ENCODE data around the gene MEIS2. TPM values are rescaled to one million over a fixed set of nuclear protein-coding genes. Genes with fewer than 3 reads are reported as not detected.
A peak's percentile ranks its signal among the peaks of the same experiment; 100 is the strongest.

The MEIS2 gene
- total and polyA plus RNA-seq, 2 experiments from 2014 or later, result 0.27 TPM; not detected in 1

DNA sequence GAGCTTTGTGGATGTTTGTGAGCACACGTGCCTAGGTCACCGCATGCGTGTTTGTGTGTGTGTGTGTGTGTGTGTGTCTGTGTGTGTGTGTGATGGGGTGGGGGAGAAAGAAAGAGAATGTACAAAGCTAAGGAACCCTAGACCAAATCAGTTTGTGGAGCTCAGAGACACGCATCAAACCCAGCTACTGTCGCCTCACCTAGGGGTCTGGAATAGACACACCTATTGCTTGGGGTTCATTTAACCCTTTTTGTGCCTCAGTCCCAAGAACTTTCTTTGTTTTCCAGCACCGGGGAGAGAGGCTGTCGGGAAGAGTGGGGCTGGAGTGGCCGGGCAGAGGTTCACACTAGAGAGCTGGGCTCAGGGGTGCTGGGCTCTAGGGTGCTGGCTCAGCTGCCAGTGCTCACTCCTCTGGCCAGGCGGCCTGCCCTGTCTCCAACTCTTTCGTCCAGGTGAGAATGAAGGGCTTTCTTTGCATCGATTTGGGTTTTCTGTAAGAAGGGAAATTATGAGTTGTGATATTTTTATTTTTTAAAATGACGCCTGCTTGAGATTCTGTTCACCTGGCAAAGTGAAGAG, 221.6 kb downstream of the MEIS2 start:
- peak; percentile 2; the same call in 2 of the 3 replicates for ATAC-seq
- Histone ChIP-seq H3K79me2 (replicated peaks; ENCODE audit: insufficient read depth) (no peaks in the 10 kb centered on the region), H3K27ac (ENCODE audit: low read depth) (no peak overlapping the region), H3K36me3 (ENCODE audit: insufficient read depth) (no peaks in the 10 kb centered on the region), H3K27me3 (ENCODE audit: insufficient read depth) (peaks cover 92% of the 10 kb centered on the region), H3K4me2 (peak overlapping the region; percentile 82), H4K20me1 (replicated peaks; ENCODE audit: insufficient read depth) (peaks cover 11% of the 10 kb centered on the region; the same call in 1 of the 2 replicates), H2AFZ (no peak overlapping the region; the same call in 1 of the 2 replicates), H3K9me2 (ENCODE audit: insufficient read depth) (no peaks in the 10 kb centered on the region), H3K4me3 (peak overlapping the region; percentile 62), H3K4me1 (ENCODE audit: insufficient read depth) (peaks cover 61% of the 10 kb centered on the region), H3F3A (replicated peaks; ENCODE audit: low read depth) (peaks cover 34% of the 10 kb centered on the region; the same call in 1 of the 2 replicates)
- TF ChIP-seq POLR2AphosphoS5 (IDR thresholded peaks at IDR 0.05; ENCODE audit: low read depth), result no peak
- TF ChIP-seq CREB1 (CRISPR knock-in tag; IDR thresholded peaks at IDR 0.05; ENCODE audit: low read depth), result no peak
- TF ChIP-seq EZH2 (IDR thresholded peaks at IDR 0.05; ENCODE audit: low read depth, unreplicated experiment), result peak; percentile 50
- no peak for TF ChIP-seq REST (IDR thresholded peaks at IDR 0.05; ENCODE audit: unreplicated experiment)
- TF ChIP-seq, protein P1, sequence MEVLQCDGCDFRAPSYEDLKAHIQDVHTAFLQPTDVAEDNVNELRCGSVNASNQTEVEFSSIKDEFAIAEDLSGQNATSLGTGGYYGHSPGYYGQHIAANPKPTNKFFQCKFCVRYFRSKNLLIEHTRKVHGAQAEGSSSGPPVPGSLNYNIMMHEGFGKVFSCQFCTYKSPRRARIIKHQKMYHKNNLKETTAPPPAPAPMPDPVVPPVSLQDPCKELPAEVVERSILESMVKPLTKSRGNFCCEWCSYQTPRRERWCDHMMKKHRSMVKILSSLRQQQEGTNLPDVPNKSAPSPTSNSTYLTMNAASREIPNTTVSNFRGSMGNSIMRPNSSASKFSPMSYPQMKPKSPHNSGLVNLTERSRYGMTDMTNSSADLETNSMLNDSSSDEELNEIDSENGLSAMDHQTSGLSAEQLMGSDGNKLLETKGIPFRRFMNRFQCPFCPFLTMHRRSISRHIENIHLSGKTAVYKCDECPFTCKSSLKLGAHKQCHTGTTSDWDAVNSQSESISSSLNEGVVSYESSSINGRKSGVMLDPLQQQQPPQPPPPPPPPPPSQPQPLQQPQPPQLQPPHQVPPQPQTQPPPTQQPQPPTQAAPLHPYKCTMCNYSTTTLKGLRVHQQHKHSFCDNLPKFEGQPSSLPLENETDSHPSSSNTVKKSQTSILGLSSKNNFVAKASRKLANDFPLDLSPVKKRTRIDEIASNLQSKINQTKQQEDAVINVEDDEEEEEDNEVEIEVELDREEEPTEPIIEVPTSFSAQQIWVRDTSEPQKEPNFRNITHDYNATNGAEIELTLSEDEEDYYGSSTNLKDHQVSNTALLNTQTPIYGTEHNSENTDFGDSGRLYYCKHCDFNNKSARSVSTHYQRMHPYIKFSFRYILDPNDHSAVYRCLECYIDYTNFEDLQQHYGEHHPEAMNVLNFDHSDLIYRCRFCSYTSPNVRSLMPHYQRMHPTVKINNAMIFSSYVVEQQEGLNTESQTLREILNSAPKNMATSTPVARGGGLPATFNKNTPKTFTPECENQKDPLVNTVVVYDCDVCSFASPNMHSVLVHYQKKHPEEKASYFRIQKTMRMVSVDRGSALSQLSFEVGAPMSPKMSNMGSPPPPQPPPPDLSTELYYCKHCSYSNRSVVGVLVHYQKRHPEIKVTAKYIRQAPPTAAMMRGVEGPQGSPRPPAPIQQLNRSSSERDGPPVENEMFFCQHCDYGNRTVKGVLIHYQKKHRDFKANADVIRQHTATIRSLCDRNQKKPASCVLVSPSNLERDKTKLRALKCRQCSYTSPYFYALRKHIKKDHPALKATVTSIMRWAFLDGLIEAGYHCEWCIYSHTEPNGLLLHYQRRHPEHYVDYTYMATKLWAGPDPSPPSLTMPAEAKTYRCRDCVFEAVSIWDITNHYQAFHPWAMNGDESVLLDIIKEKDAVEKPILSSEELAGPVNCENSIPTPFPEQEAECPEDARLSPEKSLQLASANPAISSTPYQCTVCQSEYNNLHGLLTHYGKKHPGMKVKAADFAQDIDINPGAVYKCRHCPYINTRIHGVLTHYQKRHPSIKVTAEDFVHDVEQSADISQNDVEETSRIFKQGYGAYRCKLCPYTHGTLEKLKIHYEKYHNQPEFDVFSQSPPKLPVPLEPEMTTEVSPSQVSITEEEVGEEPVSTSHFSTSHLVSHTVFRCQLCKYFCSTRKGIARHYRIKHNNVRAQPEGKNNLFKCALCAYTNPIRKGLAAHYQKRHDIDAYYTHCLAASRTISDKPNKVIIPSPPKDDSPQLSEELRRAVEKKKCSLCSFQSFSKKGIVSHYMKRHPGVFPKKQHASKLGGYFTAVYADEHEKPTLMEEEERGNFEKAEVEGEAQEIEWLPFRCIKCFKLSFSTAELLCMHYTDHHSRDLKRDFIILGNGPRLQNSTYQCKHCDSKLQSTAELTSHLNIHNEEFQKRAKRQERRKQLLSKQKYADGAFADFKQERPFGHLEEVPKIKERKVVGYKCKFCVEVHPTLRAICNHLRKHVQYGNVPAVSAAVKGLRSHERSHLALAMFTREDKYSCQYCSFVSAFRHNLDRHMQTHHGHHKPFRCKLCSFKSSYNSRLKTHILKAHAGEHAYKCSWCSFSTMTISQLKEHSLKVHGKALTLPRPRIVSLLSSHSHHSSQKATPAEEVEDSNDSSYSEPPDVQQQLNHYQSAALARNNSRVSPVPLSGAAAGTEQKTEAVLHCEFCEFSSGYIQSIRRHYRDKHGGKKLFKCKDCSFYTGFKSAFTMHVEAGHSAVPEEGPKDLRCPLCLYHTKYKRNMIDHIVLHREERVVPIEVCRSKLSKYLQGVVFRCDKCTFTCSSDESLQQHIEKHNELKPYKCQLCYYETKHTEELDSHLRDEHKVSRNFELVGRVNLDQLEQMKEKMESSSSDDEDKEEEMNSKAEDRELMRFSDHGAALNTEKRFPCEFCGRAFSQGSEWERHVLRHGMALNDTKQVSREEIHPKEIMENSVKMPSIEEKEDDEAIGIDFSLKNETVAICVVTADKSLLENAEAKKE (CRISPR knock-in tag; IDR thresholded peaks at IDR 0.05), result no peak
- no peak for TF ChIP-seq ZNF331 (CRISPR knock-in tag; IDR thresholded peaks at IDR 0.05; ENCODE audit: low read depth)
- TF ChIP-seq, protein P2, sequence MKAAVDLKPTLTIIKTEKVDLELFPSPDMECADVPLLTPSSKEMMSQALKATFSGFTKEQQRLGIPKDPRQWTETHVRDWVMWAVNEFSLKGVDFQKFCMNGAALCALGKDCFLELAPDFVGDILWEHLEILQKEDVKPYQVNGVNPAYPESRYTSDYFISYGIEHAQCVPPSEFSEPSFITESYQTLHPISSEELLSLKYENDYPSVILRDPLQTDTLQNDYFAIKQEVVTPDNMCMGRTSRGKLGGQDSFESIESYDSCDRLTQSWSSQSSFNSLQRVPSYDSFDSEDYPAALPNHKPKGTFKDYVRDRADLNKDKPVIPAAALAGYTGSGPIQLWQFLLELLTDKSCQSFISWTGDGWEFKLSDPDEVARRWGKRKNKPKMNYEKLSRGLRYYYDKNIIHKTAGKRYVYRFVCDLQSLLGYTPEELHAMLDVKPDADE (IDR thresholded peaks at IDR 0.05), result no peak
- Mint-ChIP-seq H3K36me3 (ENCODE audit: low read depth) (no peaks in the 10 kb centered on the region), H3K27ac (no peak overlapping the region), H3K27me3 (ENCODE audit: insufficient read depth, low read depth, poor library complexity) (peaks cover 68% of the 10 kb centered on the region), H3K9me3 (no peaks in the 10 kb centered on the region), H3K4me1 (peaks cover 48% of the 10 kb centered on the region), H3K4me3 (peak overlapping the region; percentile 75)
- peak; percentile 54 for DNase-seq (ENCODE audit: low spot score)
